Astrocyte of the cerebellum (primary cell): Measurements from ENCODE around the gene KRTAP15-1.

ENCODE experiments used
- DNase-seq: peaks from one replicate; pipeline ENCODE4 v3.0.0-alpha.2; 2011; ENCODE audit warnings: low read depth
- H3K4me3 ChIP-seq: 2 replicates; pipeline ENCODE4 v1.5.1; 2011; ENCODE audit warnings: mild to moderate bottlenecking, low read depth, low read length, moderate library complexity
- CTCF ChIP-seq: IDR thresholded peaks from 2 replicates; pipeline ENCODE4 v1.5.1; 2012; ENCODE audit warnings: low read length, low read depth, moderate library complexity, mild to moderate bottlenecking; ENCODE audit errors: missing control alignments
- in situ Hi-C: cut with HindIII; loops from 2 replicates; pipeline ENCODE4 v1.10.0; 2017; ENCODE audit warnings: low sequenced_read_pairs

Gene KRTAP15-1

GRCh38 chr21:30426731-30427130 is 13.3 kb upstream of the KRTAP15-1 start:
- no peak for DNase-seq
- in situ Hi-C loops, result no loop called here
- no peak for TF ChIP-seq CTCF
- no peak overlapping the region for H3K4me3 ChIP-seq

- no peak for DNase-seq
- in situ Hi-C loops, result no loop called here
- no peak for TF ChIP-seq CTCF
These were observed 9.9 kb upstream of the KRTAP15-1 start, which contains the start of gene KRTAP13-4 for GRCh38 chr21:30430170-30430655. KRTAP13-4 (plus strand) TSS chr21:30430220; CDS start chr21:30430276, 56 bp downstream.

GRCh38 chr21:30434033-30434631 is 5.9 kb upstream of the KRTAP15-1 start:
- peak; percentile 80 for TF ChIP-seq CTCF
- in situ Hi-C loops, result no loop called here
- peak; percentile 4 for DNase-seq
- H3K4me3 ChIP-seq, result no peak overlapping the region

More at GRCh38 chr21:30430170-30430655, 9.9 kb upstream of the KRTAP15-1 start, which contains the start of gene KRTAP13-4:
- no peak within 1 kb of the TSS for H3K4me3 ChIP-seq

GRCh38 chr21:30437010-30437565 is 3.0 kb upstream of the KRTAP15-1 start:
- in situ Hi-C loops, result no loop called here
- no peak for TF ChIP-seq CTCF
- no peak for DNase-seq
- no peak overlapping the region for H3K4me3 ChIP-seq

- no peak for TF ChIP-seq CTCF
- no peak for DNase-seq
- in situ Hi-C loops, result no loop called here
These were observed 3.2 kb downstream of the KRTAP15-1 start for GRCh38 chr21:30443226-30443625.

GRCh38 chr21:30444204-30444603 is 4.1 kb downstream of the KRTAP15-1 start:
- no peak for TF ChIP-seq CTCF
- in situ Hi-C loops, result no loop called here
- no peak overlapping the region for H3K4me3 ChIP-seq
- no peak for DNase-seq

More at GRCh38 chr21:30443226-30443625, 3.2 kb downstream of the KRTAP15-1 start:
- H3K4me3 ChIP-seq, result no peak overlapping the region
